ENCODE results near the gene ZNF780B. TPM values are rescaled to one million over a fixed set of nuclear protein-coding genes. Genes with fewer than 3 reads are reported as not detected.
A peak's percentile ranks its signal among the peaks of the same experiment; 100 is the strongest.

Gene ZNF780B
- total RNA-seq: 10 to 100 TPM; 15.2 to 17.8 (median 17.0) TPM

GRCh38 chr19:40055832-40056504 is at the start of gene ZNF780B:
ZNF780B (minus strand) TSS chr19:40056231; CDS start chr19:40050332, 5,899 bp downstream.
- Mint-ChIP-seq H3K4me1 (ENCODE audit: low read depth) (peaks cover 48% of the 10 kb centered on the region), H3K4me3 (peak within 1 kb of the TSS; percentile 99), H3K27me3 (ENCODE audit: low read depth) (peaks cover 4% of the 10 kb centered on the region), H3K36me3 (ENCODE audit: insufficient read depth) (peaks cover 23% of the 10 kb centered on the region), H3K9me3 (peaks cover 26% of the 10 kb centered on the region)
- ATAC-seq (peak; percentile 96 to 97), DNase-seq (peak; percentile 50)

GRCh38 chr19:40104754-40105153 is 48.7 kb upstream of the ZNF780B start:
- H3K4me1 Mint-ChIP-seq (ENCODE audit: low read depth): no peaks in the 10 kb centered on the region
- H3K27me3 Mint-ChIP-seq (ENCODE audit: low read depth): no peaks in the 10 kb centered on the region
- no peaks in the 10 kb centered on the region for H3K36me3 Mint-ChIP-seq (ENCODE audit: insufficient read depth)
- no peaks in the 10 kb centered on the region for H3K9me3 Mint-ChIP-seq
- ATAC-seq (no peak), DNase-seq (no peak)
- no peak overlapping the region for H3K4me3 Mint-ChIP-seq

DNA sequence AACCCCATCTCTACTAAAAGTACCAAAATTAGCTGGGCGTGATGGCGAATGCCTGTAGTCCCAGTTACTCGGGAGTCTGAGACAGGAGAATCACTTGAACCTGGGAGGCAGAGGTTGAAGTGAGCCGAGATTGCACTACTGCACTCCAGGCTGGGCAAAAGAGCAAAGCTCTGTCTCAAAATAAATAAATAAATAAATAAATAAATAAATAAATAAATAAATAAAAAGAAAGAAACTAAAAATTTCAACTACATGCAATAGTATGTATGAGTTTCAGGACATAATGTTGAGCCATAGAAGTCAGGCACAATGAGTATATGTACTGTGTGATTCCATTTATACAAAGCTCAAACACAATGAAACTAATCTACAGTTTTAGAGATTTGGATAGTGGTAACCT is 47.6 kb upstream of the ZNF780B start:
- ATAC-seq: no peak

DNA sequence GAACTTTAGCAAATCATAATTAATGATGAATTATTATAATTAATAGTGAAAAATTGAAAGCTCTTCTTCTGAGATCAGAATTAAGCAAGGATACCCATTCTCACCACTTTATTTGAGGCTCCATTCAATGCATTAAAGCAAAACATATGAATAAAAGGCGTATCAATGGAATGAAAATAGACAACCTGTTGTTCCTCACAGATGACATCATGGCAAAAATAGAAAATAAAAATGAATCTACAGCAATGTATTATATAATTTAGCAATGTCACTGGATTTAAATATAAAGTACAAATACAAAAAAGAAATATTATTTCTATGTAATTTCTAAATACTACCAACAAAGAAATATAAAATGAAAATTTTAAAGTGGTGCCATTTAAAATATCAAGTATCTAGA is 45.8 kb upstream of the ZNF780B start:
- H3K4me1 Mint-ChIP-seq (ENCODE audit: low read depth): no peaks in the 10 kb centered on the region
- DNase-seq (no peak), ATAC-seq (no peak)
- H3K27me3 Mint-ChIP-seq (ENCODE audit: low read depth): peaks cover 7% of the 10 kb centered on the region
- H3K36me3 Mint-ChIP-seq (ENCODE audit: insufficient read depth): no peaks in the 10 kb centered on the region
- no peaks in the 10 kb centered on the region for H3K9me3 Mint-ChIP-seq
- H3K4me3 Mint-ChIP-seq: no peak overlapping the region

More for the DNA sequence above, 47.6 kb upstream of the ZNF780B start:
- no peaks in the 10 kb centered on the region for H3K36me3 Mint-ChIP-seq (ENCODE audit: insufficient read depth)
- DNase-seq: no peak
- H3K4me1 Mint-ChIP-seq (ENCODE audit: low read depth): no peaks in the 10 kb centered on the region
- H3K9me3 Mint-ChIP-seq: no peaks in the 10 kb centered on the region
- peaks cover under 1% of the 10 kb centered on the region for H3K27me3 Mint-ChIP-seq (ENCODE audit: low read depth)
- no peak overlapping the region for H3K4me3 Mint-ChIP-seq

GRCh38 chr19:40093416-40093815 is 37.4 kb upstream of the ZNF780B start:
- no peak overlapping the region for H3K4me3 Mint-ChIP-seq
- peaks cover 17% of the 10 kb centered on the region for H3K27me3 Mint-ChIP-seq (ENCODE audit: low read depth)
- peaks cover 28% of the 10 kb centered on the region for H3K4me1 Mint-ChIP-seq (ENCODE audit: low read depth)
- peaks cover 8% of the 10 kb centered on the region for H3K9me3 Mint-ChIP-seq
- DNase-seq (no peak), ATAC-seq (no peak)
- H3K36me3 Mint-ChIP-seq (ENCODE audit: insufficient read depth): peaks cover 5% of the 10 kb centered on the region

DNA sequence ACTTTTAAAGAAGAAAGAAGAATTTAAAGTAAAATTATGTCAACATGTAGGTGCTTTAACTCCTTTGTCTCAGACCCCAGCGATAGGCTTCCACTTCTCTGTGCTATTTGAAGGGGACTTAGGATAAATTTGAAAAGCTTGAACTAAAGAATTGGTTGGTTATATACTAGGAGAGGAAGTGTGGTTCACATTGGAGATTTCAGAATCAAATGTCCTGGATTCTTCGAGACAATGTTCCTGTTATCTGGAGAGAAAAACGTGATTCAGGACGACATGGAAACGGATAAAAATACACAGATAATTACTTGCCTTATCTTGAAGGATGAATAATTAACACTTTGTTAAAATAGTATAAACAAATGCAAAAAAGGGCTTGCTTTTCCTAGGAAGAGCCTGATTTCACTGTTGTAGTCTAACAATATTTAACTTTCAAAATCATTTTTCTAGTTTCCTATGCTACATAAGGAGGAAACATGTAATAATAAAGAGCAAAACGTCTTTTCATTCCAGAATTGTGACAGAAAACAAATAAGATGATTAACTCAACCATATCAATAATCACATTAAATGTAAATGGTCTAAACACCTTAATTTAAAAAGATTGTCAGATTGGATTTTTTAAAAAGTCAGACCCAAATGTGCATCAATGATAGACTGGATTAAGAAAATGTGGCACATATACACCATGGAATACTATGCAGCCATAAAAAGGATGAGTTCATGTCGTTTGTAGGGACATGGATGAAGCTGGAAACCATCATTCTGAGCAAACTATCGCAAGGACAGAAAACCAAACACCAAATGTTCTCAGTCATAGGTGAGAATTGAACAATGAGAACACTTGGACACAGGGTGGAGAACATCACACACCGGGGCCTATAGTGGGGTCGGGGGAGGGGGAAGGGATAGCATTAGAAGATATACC is 35.4 kb upstream of the ZNF780B start:
- H3K4me3 Mint-ChIP-seq: peak overlapping the region; percentile 100
- H3K27me3 Mint-ChIP-seq (ENCODE audit: low read depth): peaks cover 12% of the 10 kb centered on the region
- DNase-seq (no peak), ATAC-seq (no peak)
- H3K9me3 Mint-ChIP-seq: peaks cover 8% of the 10 kb centered on the region
- peaks cover 13% of the 10 kb centered on the region for H3K36me3 Mint-ChIP-seq (ENCODE audit: insufficient read depth)
- peaks cover 40% of the 10 kb centered on the region for H3K4me1 Mint-ChIP-seq (ENCODE audit: low read depth)

- ATAC-seq (peak; percentile 93 to 94), DNase-seq (peak; percentile 63)
- H3K36me3 Mint-ChIP-seq (ENCODE audit: insufficient read depth): peaks cover 13% of the 10 kb centered on the region
- peaks cover 9% of the 10 kb centered on the region for H3K27me3 Mint-ChIP-seq (ENCODE audit: low read depth)
- peak within 1 kb of the TSS; percentile 100 for H3K4me3 Mint-ChIP-seq
- peaks cover 4% of the 10 kb centered on the region for H3K9me3 Mint-ChIP-seq
- peaks cover 40% of the 10 kb centered on the region for H3K4me1 Mint-ChIP-seq (ENCODE audit: low read depth)
These were observed 34.5 kb upstream of the ZNF780B start, which contains the start of gene ZNF780A for GRCh38 chr19:40090241-40091204. ZNF780A (minus strand) TSS chr19:40090943; CDS start chr19:40084753, 6,190 bp downstream.

DNA sequence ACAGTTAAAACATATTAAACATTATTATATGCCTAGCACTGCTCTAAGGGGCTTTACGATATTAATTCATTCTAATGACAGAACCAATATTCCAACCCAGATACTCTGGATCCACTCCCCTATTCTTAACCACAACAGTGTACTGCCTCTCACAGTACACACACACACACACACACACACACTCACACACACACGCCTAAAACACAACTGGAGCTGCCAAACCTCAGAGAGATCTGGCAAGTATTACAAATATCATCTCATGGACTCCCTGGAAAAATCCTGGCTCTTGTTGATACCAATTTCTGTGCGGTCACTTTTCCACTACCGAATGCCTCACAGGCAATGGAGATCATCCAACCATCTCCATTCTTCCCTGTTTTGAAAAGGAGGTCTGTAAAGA is 33.4 kb upstream of the ZNF780B start:
- DNase-seq (no peak), ATAC-seq (no peak)
- peak overlapping the region; percentile 100 for H3K4me3 Mint-ChIP-seq
- H3K36me3 Mint-ChIP-seq (ENCODE audit: insufficient read depth): peaks cover 19% of the 10 kb centered on the region
- peaks cover 3% of the 10 kb centered on the region for H3K27me3 Mint-ChIP-seq (ENCODE audit: low read depth)
- H3K4me1 Mint-ChIP-seq (ENCODE audit: low read depth): peaks cover 40% of the 10 kb centered on the region
- peaks cover 3% of the 10 kb centered on the region for H3K9me3 Mint-ChIP-seq

DNA sequence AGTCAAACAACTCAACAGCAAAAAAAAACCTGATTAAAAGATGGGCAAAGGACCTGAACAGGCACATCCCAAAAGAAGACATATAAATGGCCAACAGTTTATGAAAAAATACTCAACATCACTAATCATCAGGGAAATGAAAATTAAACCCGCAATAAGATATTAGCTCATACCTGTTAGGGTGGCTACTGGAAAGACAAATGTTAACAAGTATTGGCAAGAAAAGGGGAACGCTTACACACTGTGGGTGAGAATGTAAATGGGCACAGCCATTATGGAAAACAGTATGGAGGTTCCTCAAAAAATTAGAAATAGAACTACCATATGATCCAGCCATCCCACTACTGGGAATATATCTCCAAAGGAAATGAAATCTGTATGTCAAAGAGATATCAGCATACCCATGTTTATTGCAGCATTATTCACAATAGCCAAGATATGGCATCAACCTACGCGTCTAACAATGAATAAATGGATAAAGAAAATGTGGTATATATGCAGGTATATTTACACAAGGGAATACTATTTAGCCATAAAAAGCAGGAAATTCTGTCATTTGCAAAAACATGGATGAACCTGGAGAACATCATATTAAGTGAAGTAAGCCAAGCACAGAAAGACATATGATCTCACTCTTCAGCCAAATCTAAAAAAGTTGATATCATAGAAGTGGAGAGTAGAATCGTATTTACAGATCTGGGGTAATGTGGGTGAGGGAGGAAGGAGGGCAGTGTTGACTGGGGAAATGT is 32.4 kb upstream of the ZNF780B start:
- ATAC-seq (no peak), DNase-seq (no peak)
- H3K4me3 Mint-ChIP-seq: peak overlapping the region; percentile 44
- H3K4me1 Mint-ChIP-seq (ENCODE audit: low read depth): peaks cover 40% of the 10 kb centered on the region
- H3K27me3 Mint-ChIP-seq (ENCODE audit: low read depth): peaks cover 2% of the 10 kb centered on the region
- peaks cover 3% of the 10 kb centered on the region for H3K9me3 Mint-ChIP-seq
- peaks cover 23% of the 10 kb centered on the region for H3K36me3 Mint-ChIP-seq (ENCODE audit: insufficient read depth)

DNA sequence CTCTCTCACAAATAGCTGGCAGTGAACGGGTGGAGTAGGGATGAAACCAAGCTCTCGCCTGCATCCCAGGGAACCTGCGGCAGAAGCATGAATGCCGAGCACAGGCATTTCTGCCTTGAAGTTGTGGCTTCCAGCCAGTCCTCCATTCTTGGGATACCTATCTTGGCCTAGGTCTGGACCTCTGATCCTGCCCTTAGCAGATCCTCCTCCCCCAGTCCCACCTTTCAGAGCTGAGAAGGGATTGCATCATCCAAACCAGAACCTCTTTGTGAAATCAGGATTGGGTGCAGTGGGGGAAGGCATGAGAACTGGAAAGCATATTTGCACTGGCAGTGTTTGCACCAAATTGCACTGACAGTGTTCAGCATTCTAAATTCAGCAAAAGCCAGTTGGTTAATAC is 28.9 kb upstream of the ZNF780B start:
- H3K27me3 Mint-ChIP-seq (ENCODE audit: low read depth): no peaks in the 10 kb centered on the region
- no peak overlapping the region for H3K4me3 Mint-ChIP-seq
- H3K9me3 Mint-ChIP-seq: peaks cover 5% of the 10 kb centered on the region
- H3K4me1 Mint-ChIP-seq (ENCODE audit: low read depth): peaks cover 26% of the 10 kb centered on the region
- DNase-seq (no peak), ATAC-seq (no peak)
- peaks cover 54% of the 10 kb centered on the region for H3K36me3 Mint-ChIP-seq (ENCODE audit: insufficient read depth)

GRCh38 chr19:40081411-40081810 is 25.4 kb upstream of the ZNF780B start:
- Mint-ChIP-seq H3K9me3 (peaks cover 28% of the 10 kb centered on the region), H3K4me3 (no peak overlapping the region), H3K4me1 (ENCODE audit: low read depth) (no peaks in the 10 kb centered on the region), H3K27me3 (ENCODE audit: low read depth) (no peaks in the 10 kb centered on the region), H3K36me3 (ENCODE audit: insufficient read depth) (peaks cover 76% of the 10 kb centered on the region)
- ATAC-seq: no peak
- DNase-seq: no peak

DNA sequence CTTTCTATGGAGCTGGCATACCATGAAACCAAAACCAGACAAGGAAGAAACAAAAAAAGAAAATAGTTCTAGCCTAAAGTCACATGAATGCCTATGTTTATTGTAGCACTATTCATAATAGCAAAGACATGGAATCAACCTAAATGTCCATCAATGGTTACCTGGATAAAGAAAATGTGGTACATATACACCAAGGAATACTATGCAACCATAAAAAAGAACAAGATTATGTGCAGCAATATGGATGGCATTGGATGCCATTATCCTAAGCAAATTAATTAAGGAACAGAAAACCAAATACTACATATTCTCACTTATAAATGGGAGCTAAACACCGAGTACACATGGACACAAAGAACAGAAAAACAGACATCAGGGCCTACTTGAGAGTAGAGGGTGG is 24.3 kb upstream of the ZNF780B start:
- Mint-ChIP-seq H3K9me3 (peaks cover 37% of the 10 kb centered on the region), H3K4me1 (ENCODE audit: low read depth) (no peaks in the 10 kb centered on the region), H3K36me3 (ENCODE audit: insufficient read depth) (peaks cover 87% of the 10 kb centered on the region), H3K27me3 (ENCODE audit: low read depth) (no peaks in the 10 kb centered on the region), H3K4me3 (no peak overlapping the region)
- no peak for DNase-seq
- ATAC-seq: no peak

GRCh38 chr19:40078377-40078776 is 22.3 kb upstream of the ZNF780B start:
- Mint-ChIP-seq H3K4me1 (ENCODE audit: low read depth) (no peaks in the 10 kb centered on the region), H3K9me3 (peaks cover 47% of the 10 kb centered on the region), H3K27me3 (ENCODE audit: low read depth) (no peaks in the 10 kb centered on the region), H3K36me3 (ENCODE audit: insufficient read depth) (peaks cover 97% of the 10 kb centered on the region), H3K4me3 (no peak overlapping the region)
- DNase-seq: no peak
- no peak for ATAC-seq
